Liver (tissue), 9 donors: ENCODE results near the gene CDK19. TPM values are rescaled to one million over a fixed set of nuclear protein-coding genes. Genes with fewer than 3 reads are reported as not detected.
A peak's percentile ranks its signal among the peaks of the same experiment; 100 is the strongest.

Source experiments
- DNase-seq: peaks from one replicate; pipeline ENCODE4 v3.0.0-alpha.2; 2017; ENCODE audit warnings: low spot score
- H3K27ac ChIP-seq, 2 donors: one replicate each; pipeline ENCODE4 v1.7.0; 2013; ENCODE audit warnings: inconsistent platforms in 2 of 2, low read length in 2 of 2, control low read depth in 1 of 2, low read depth in 1 of 2, mild to moderate bottlenecking in 1 of 2
- H3K27me3 ChIP-seq, 4 donors: one replicate each; pipeline versions ENCODE4 v1.6.1 to v1.7.0; 2013; ENCODE audit warnings: low read length in 3 of 4, inconsistent platforms in 1 of 4, mild to moderate bottlenecking in 1 of 4, moderate library complexity in 1 of 4; ENCODE audit not compliant: control insufficient read depth in 4 of 4, insufficient read depth in 4 of 4
- H3K36me3 ChIP-seq, 4 donors: one replicate each; pipeline versions ENCODE4 v1.6.1 to v1.7.0; 2013; ENCODE audit warnings: low read length in 3 of 4, mild to moderate bottlenecking in 3 of 4, low read depth in 1 of 4, moderate library complexity in 1 of 4; ENCODE audit not compliant: control insufficient read depth in 4 of 4, insufficient read depth in 3 of 4
- H3K4me1 ChIP-seq, 4 donors: one replicate each; pipeline versions ENCODE4 v1.6.1 to v1.7.0; 2013; ENCODE audit warnings: low read length in 3 of 4, mild to moderate bottlenecking in 3 of 4, moderate library complexity in 1 of 4; ENCODE audit not compliant: control insufficient read depth in 4 of 4, insufficient read depth in 4 of 4
- H3K4me3 ChIP-seq, 3 donors: one replicate each; pipeline versions ENCODE4 v1.6.1 to v1.7.0; 2013; ENCODE audit warnings: low read length in 3 of 3, control low read depth in 1 of 3, low read depth in 1 of 3, mild to moderate bottlenecking in 1 of 3
- H3K9ac ChIP-seq, 2 donors: one replicate each; pipeline ENCODE4 v1.7.0; 2013; ENCODE audit warnings: low read length in 2 of 2, mild to moderate bottlenecking in 2 of 2, moderate library complexity in 2 of 2, control low read depth in 1 of 2, low read depth in 1 of 2
- H3K9me3 ChIP-seq, 4 donors: one replicate each; pipeline versions ENCODE4 v1.6.1 to v1.7.0; 2013; ENCODE audit warnings: low read length in 3 of 4; ENCODE audit not compliant: control insufficient read depth in 4 of 4
- EGR1 ChIP-seq, 2 donors: IDR thresholded peaks; 2 replicates each; pipeline ENCODE4 v1.6.1; 2016 to 2018; ENCODE audit warnings: antibody characterized with exemption in 2 of 2, low read depth in 2 of 2
- FOXA1 ChIP-seq: IDR thresholded peaks from 2 replicates; pipeline ENCODE4 v1.6.1; 2016; ENCODE audit warnings: antibody characterized with exemption
- FOXA2 ChIP-seq: IDR thresholded peaks from 2 replicates; pipeline ENCODE4 v1.6.1; 2016; ENCODE audit warnings: antibody characterized with exemption
- GABPA ChIP-seq, 2 donors: IDR thresholded peaks in 1 of 2; conservative IDR thresholded peaks in 1 of 2; 2 replicates each; pipeline ENCODE4 v1.6.1; 2016; ENCODE audit warnings: antibody characterized with exemption in 2 of 2, mild to moderate bottlenecking in 1 of 2, moderate library complexity in 1 of 2
- HNF4A ChIP-seq, 2 donors: conservative IDR thresholded peaks; 2 replicates each; pipeline ENCODE4 v1.6.1; 2016; ENCODE audit warnings: antibody characterized with exemption in 2 of 2, mild to moderate bottlenecking in 2 of 2
- HNF4G ChIP-seq: IDR thresholded peaks from 2 replicates; pipeline ENCODE4 v1.6.1; 2016; ENCODE audit warnings: antibody characterized with exemption
- JUND ChIP-seq, 2 donors: IDR thresholded peaks; 2 replicates each; pipeline ENCODE4 v1.6.1; 2016; ENCODE audit warnings: antibody characterized with exemption in 2 of 2
- NR2F2 ChIP-seq: IDR thresholded peaks from 2 replicates; pipeline ENCODE4 v1.6.1; 2016; ENCODE audit warnings: antibody characterized with exemption
- RAD21 ChIP-seq, 2 donors: IDR thresholded peaks; 2 replicates each; pipeline ENCODE4 v1.6.1; 2016; ENCODE audit warnings: antibody characterized with exemption in 2 of 2, mild to moderate bottlenecking in 2 of 2
- REST ChIP-seq: IDR thresholded peaks from 2 replicates; pipeline ENCODE4 v1.6.1; 2016; ENCODE audit warnings: antibody characterized with exemption, mild to moderate bottlenecking
- RXRA ChIP-seq, 2 donors: IDR thresholded peaks; 2 replicates each; pipeline ENCODE4 v1.6.1; 2017 to 2018; ENCODE audit warnings: antibody characterized with exemption in 2 of 2, mild to moderate bottlenecking in 1 of 2
- SP1 ChIP-seq: IDR thresholded peaks from 2 replicates; pipeline ENCODE4 v1.6.1; 2018; ENCODE audit warnings: antibody characterized with exemption, mild to moderate bottlenecking
- TAF1 ChIP-seq: conservative IDR thresholded peaks from 2 replicates; pipeline ENCODE4 v1.6.1; 2016; ENCODE audit warnings: antibody characterized with exemption, mild to moderate bottlenecking
- YY1 ChIP-seq: IDR thresholded peaks from 2 replicates; pipeline ENCODE4 v1.6.1; 2016; ENCODE audit warnings: antibody characterized with exemption, mild to moderate bottlenecking
- WGBS: extraction: QIAGEN DNeasy Blood & Tissue Kit; methylation state at CpG from one replicate; pipeline ENCODE4 v1.1.7; 2013; 5-methylcytosine and 5-hydroxymethylcytosine counted together
- polyA plus RNA-seq, 2 donors: library from polyadenylated mRNA; stranded (reverse) in 1 of 2; unstranded in 1 of 2; fragments of 200-250 nt in 1 of 2; fragments of >200 nt in 1 of 2; fragmentation: Nextera tagmentation in 1 of 2; extraction: Ambion mirVana in 1 of 2; gene quantifications; one replicate each; pipeline versions ENCODE4 v1.2.1 to v1.2.3, GENCODE V29; 2013 to 2015
- total RNA-seq, 2 donors: library from RNA; depleted of rRNA; stranded (reverse); fragments of >200 nt; gene quantifications; one replicate each; pipeline ENCODE4 v1.2.3, GENCODE V29; 2014
- TF ChIP-seq, protein P1 (sequence below): IDR thresholded peaks from 2 replicates; pipeline ENCODE4 v1.6.1; 2016; ENCODE audit warnings: antibody characterized with exemption
- TF ChIP-seq, protein P2 (sequence below): IDR thresholded peaks from 2 replicates; pipeline ENCODE4 v1.6.1; 2016; ENCODE audit warnings: antibody characterized with exemption
- TF ChIP-seq, protein P3 (sequence below): fragments of 150-350 bp; IDR thresholded peaks from 2 replicates; pipeline ENCODE4 v1.5.1; 2017; ENCODE audit warnings: improper control_type of control experiment, low read depth, low read length; ENCODE audit not compliant: missing input control
- TF ChIP-seq, protein P4 (sequence below): IDR thresholded peaks from 2 replicates; pipeline ENCODE4 v1.6.1; 2016; ENCODE audit warnings: antibody characterized with exemption
- donor health status: healthy.
- donor health status: healthy.
- donor health status: healthy.
- donor health status: healthy.
- donor health status: healthy.

CDK19 gene
- total and polyA plus RNA-seq, 4 donors, result 1.8 to 7.6 (median 3.9) TPM

DNA sequence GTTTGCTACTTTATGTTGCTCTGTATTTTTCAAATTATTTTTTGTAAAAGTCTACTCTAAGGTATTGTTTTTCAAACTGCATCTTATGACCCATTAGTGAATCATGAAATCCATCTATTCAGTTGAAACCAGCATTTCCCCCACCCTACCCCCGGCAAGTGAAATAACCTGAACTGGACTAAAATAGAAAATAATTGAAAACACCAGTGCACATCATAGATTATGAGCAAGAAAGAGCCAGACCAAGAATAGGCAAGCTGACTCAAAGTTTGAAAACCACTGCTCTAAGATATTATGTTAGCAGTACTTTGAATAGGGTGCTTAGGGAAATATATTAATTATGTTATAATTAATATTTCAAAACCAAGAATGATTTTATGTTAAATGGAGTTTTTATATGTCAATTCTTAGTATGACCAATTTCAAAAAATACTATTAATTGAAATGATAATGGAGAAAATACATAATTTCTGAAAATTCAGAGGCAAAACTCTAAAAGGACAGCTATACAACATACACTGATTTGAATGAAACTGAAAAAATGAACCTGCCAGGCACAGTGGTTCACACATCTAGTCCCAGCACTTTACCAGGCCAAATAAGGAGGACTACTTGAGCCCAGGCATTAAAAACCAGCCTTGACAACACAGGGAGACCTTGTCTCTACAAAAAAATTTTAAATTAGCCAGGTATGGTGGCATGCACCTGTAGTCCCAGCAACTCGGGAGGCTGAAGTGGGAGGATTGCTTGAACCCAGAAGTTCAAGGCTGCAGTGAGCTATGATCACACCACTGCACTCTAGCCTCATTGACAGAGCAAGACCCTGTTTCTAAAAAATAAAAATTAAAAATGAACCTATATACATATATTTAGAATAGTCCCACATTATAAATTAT is 112.0 kb downstream of the CDK19 start:
- DNase-seq, result no peak
- 47% methylated on average over 2 of the region's 2 CpGs for WGBS
- H3K36me3 ChIP-seq, result no peaks in the 10 kb centered on the region
- no peaks in the 10 kb centered on the region for H3K27me3 ChIP-seq
- H3K4me3 ChIP-seq, result no peak overlapping the region
- H3K9me3 ChIP-seq, result no peaks in the 10 kb centered on the region
- TF ChIP-seq HNF4G (no peak), JUND (IDR thresholded peaks at IDR 0.05) (no peak), FOXA1 (no peak), GABPA (IDR thresholded peaks at IDR 0.05 in 1 of 2, conservative IDR thresholded peaks at IDR 0.05 in 1 of 2) (no peak), TAF1 (no peak), RAD21 (IDR thresholded peaks at IDR 0.05) (no peak), NR2F2 (no peak), HNF4A (conservative IDR thresholded peaks at IDR 0.05) (no peak), FOXA2 (no peak), SP1 (no peak), RXRA (IDR thresholded peaks at IDR 0.05) (no peak), EGR1 (IDR thresholded peaks at IDR 0.05; ENCODE audit: low read depth in 2 of 2) (no peak), REST (no peak), YY1 (no peak)
- TF ChIP-seq, protein P1, sequence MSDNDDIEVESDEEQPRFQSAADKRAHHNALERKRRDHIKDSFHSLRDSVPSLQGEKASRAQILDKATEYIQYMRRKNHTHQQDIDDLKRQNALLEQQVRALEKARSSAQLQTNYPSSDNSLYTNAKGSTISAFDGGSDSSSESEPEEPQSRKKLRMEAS, result no peak
- TF ChIP-seq, protein P2, sequence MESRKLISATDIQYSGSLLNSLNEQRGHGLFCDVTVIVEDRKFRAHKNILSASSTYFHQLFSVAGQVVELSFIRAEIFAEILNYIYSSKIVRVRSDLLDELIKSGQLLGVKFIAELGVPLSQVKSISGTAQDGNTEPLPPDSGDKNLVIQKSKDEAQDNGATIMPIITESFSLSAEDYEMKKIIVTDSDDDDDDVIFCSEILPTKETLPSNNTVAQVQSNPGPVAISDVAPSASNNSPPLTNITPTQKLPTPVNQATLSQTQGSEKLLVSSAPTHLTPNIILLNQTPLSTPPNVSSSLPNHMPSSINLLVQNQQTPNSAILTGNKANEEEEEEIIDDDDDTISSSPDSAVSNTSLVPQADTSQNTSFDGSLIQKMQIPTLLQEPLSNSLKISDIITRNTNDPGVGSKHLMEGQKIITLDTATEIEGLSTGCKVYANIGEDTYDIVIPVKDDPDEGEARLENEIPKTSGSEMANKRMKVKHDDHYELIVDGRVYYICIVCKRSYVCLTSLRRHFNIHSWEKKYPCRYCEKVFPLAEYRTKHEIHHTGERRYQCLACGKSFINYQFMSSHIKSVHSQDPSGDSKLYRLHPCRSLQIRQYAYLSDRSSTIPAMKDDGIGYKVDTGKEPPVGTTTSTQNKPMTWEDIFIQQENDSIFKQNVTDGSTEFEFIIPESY, result no peak
- TF ChIP-seq, protein P3, sequence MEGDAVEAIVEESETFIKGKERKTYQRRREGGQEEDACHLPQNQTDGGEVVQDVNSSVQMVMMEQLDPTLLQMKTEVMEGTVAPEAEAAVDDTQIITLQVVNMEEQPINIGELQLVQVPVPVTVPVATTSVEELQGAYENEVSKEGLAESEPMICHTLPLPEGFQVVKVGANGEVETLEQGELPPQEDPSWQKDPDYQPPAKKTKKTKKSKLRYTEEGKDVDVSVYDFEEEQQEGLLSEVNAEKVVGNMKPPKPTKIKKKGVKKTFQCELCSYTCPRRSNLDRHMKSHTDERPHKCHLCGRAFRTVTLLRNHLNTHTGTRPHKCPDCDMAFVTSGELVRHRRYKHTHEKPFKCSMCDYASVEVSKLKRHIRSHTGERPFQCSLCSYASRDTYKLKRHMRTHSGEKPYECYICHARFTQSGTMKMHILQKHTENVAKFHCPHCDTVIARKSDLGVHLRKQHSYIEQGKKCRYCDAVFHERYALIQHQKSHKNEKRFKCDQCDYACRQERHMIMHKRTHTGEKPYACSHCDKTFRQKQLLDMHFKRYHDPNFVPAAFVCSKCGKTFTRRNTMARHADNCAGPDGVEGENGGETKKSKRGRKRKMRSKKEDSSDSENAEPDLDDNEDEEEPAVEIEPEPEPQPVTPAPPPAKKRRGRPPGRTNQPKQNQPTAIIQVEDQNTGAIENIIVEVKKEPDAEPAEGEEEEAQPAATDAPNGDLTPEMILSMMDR, result no peak
- TF ChIP-seq, protein P4, sequence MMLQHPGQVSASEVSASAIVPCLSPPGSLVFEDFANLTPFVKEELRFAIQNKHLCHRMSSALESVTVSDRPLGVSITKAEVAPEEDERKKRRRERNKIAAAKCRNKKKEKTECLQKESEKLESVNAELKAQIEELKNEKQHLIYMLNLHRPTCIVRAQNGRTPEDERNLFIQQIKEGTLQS, result no peak
- peaks cover 9 to 18% (median 12%) of the 10 kb centered on the region in 4 donors for H3K4me1 ChIP-seq
- H3K27ac ChIP-seq, result peak overlapping the region in 1 of 2 donors; percentile 15
- H3K9ac ChIP-seq, result no peak overlapping the region
